GM12878 (cell line): ENCODE measurements around the gene BAZ2B. TPM values are rescaled to one million over a fixed set of nuclear protein-coding genes. Genes with fewer than 3 reads are reported as not detected.

Experiments
- BACH1 ChIP-seq: fragments of 450-650 bp; IDR thresholded peaks from 2 replicates; pipeline ENCODE4 v1.6.1; 2017; ENCODE audit warnings: mild to moderate bottlenecking, borderline replicate concordance
- CBX3 ChIP-seq: fragments of 200-600 bp; sonication (generic); IDR thresholded peaks from 2 replicates; pipeline ENCODE4 v1.6.1; 2016; ENCODE audit warnings: low read depth, borderline replicate concordance
- CHD4 ChIP-seq: fragments of 200-600 bp; sonication (generic); IDR thresholded peaks from 2 replicates; pipeline ENCODE4 v1.6.1; 2016; ENCODE audit warnings: mild to moderate bottlenecking
- CREB1 ChIP-seq: IDR thresholded peaks from 2 replicates; pipeline ENCODE4 v1.6.1; 2012; ENCODE audit warnings: low read depth, mild to moderate bottlenecking, inconsistent platforms
- DPF2 ChIP-seq: fragments of 450-650 bp; IDR thresholded peaks from 2 replicates; pipeline ENCODE4 v1.6.1; 2017; ENCODE audit warnings: mild to moderate bottlenecking
- FOXK2 ChIP-seq: fragments of 450-650 bp; IDR thresholded peaks from 2 replicates; pipeline ENCODE4 v1.6.1; 2017; ENCODE audit warnings: mild to moderate bottlenecking, moderate library complexity
- GATAD2B ChIP-seq: fragments of 450-650 bp; conservative IDR thresholded peaks from 2 replicates; pipeline ENCODE4 v1.6.1; 2017; ENCODE audit warnings: low read depth, mild to moderate bottlenecking, moderate library complexity
- IKZF2 ChIP-seq, 2 experiments: fragments of 450-650 bp; IDR thresholded peaks; 2 replicates each; pipeline ENCODE4 v1.6.1; 2017; ENCODE audit warnings: mild to moderate bottlenecking in 2 of 2, moderate library complexity in 2 of 2
- NBN ChIP-seq: fragments of 450-650 bp; IDR thresholded peaks from 2 replicates; pipeline ENCODE4 v1.6.1; 2016
- POLR2A ChIP-seq: IDR thresholded peaks from 2 replicates; pipeline ENCODE4 v1.6.1; 2011; ENCODE audit warnings: low read depth, mild to moderate bottlenecking, low read length
- POLR2AphosphoS5 ChIP-seq: IDR thresholded peaks from 2 replicates; pipeline ENCODE4 v1.6.1; 2011; ENCODE audit warnings: mild to moderate bottlenecking, low read length, inconsistent platforms
- SIN3A ChIP-seq: IDR thresholded peaks from 2 replicates; pipeline ENCODE4 v1.6.1; 2012; ENCODE audit warnings: low read depth, low read length, improper control_type of control experiment
- SMAD1 ChIP-seq: fragments of 450-650 bp; IDR thresholded peaks from 2 replicates; pipeline ENCODE4 v1.6.1; 2018; ENCODE audit warnings: mild to moderate bottlenecking, low read depth; ENCODE audit not compliant: partially characterized antibody
- SRF ChIP-seq, 2 experiments: IDR thresholded peaks; 2 replicates each; pipeline ENCODE4 v1.6.1; 2011; ENCODE audit warnings: low read depth in 2 of 2, low read length in 2 of 2, mild to moderate bottlenecking in 1 of 2, moderate library complexity in 1 of 2
- SUZ12 ChIP-seq: fragments of 200-600 bp; sonication (generic); IDR thresholded peaks from one replicate; pipeline ENCODE4 v1.6.1; 2018; ENCODE audit warnings: antibody characterized with exemption, mild to moderate bottlenecking; ENCODE audit not compliant: unreplicated experiment
- WRNIP1 ChIP-seq: IDR thresholded peaks from 2 replicates; pipeline ENCODE4 v1.6.1; 2011; ENCODE audit warnings: low read depth, low read length, improper control_type of control experiment, borderline replicate concordance
- YY1 ChIP-seq: IDR thresholded peaks from 2 replicates; pipeline ENCODE4 v1.6.1; 2011; ENCODE audit warnings: low read depth, mild to moderate bottlenecking, low read length
- polyA plus RNA-seq, 11 experiments: library from polyadenylated mRNA; depleted of rRNA in 4 of 11; unstranded in 6 of 11; stranded (reverse) in 5 of 11; fragments of >200 nt; fragmentation: Nextera tagmentation in 4 of 11; fragmentation: Illumina TruSeq in 1 of 11; extraction: Ambion mirVana in 4 of 11; extraction: Trizol in 1 of 11; gene quantifications; 1 replicate in 1 of 11; 2 replicates in 10 of 11; pipeline versions ENCODE4 v1.2.1 to v1.2.3, GENCODE V29; 2011 to 2016; ENCODE audit warnings: inconsistent platforms in 2 of 11, missing spikeins in 2 of 11, low read depth in 1 of 11
- total RNA-seq, 4 experiments: library from RNA; depleted of rRNA in 3 of 4; stranded (reverse); fragments of >200 nt in 3 of 4; fragmentation: Illumina TruSeq in 1 of 4; extraction: Trizol in 1 of 4; gene quantifications; 2 replicates each; pipeline versions ENCODE4 v1.2.1 to v1.2.3, GENCODE V29; 2013 to 2021
- TF ChIP-seq, protein P1 (sequence below), 3 experiments: IDR thresholded peaks in 2 of 3; conservative IDR thresholded peaks in 1 of 3; 2 replicates each; pipeline ENCODE4 v1.5.1; 2011; ENCODE audit warnings: low read depth in 3 of 3, low read length in 3 of 3, mild to moderate bottlenecking in 3 of 3, control low read depth in 2 of 3, moderate library complexity in 2 of 3, inconsistent platforms in 1 of 3, mixed read lengths in 1 of 3; ENCODE audit not compliant: control insufficient read depth in 2 of 3, insufficient read depth in 1 of 3; ENCODE audit errors: extremely low read depth in 1 of 3
- TF ChIP-seq, protein P2 (sequence below): fragments of 450-650 bp; IDR thresholded peaks from 2 replicates; pipeline ENCODE4 v1.6.1; 2017; ENCODE audit warnings: mild to moderate bottlenecking, low read depth, inconsistent platforms; ENCODE audit not compliant: poor library complexity, severe bottlenecking
- TF ChIP-seq, protein P3 (sequence below): fragments of 450-650 bp; IDR thresholded peaks from 2 replicates; pipeline ENCODE4 v1.6.1; 2016; ENCODE audit warnings: mild to moderate bottlenecking
- TF ChIP-seq, protein P4 (sequence below): fragments of 450-650 bp; formaldehyde crosslinking; IDR thresholded peaks from 2 replicates; pipeline ENCODE4 v1.5.0; 2022; ENCODE audit warnings: mild to moderate bottlenecking, missing genetic modification characterization

Gene BAZ2B
- total and polyA plus RNA-seq, 10 of the 15 experiments (the other 5 are each of a cell fraction or from before 2014, with no cell fraction given) = 8.8 to 49.7 (median 24.7) TPM

DNA sequence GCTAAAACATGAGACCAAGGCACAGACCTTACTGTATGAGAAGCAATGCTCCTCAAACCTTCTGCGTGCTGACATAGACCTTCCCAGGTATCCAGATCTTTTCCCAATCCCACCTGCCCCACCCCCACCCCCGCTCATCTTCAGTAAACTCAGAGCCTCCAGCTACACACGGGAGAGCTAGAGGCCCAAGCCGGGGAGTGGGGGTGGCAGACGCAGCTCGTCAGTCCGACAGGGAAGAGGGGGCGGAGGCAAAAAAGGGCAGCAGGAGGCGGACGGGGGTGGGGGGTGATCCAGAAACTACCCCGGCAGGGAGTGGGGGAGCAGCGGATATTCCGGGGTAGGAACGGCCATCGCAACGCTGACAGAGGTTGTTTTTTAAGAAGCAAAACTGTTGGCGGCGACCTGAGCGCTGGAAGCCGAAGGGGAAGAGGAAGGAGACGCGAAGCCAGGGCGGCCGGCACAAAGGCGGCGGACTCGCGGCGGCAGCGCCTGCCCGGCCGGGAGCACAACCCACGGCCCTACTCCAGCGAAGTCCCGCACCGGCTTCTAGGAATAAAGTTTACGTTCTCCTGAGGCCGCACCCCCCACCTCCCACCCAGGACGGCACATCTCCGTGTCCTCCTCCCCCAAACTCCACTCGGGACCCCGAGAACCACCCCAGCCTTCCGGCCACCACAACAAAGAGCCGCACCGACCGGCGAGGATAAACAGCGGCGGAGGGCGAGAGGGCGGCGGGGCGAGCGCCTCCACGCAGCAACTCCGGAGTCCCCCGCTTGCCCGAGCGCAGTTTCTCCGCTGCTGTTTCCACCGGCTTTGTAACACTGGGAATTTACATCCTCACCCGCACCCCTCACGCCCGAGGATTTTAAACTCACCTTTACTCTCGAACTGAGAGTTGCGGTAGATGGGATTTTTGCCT is 722 bp downstream of the BAZ2B start (continued):
- TF ChIP-seq NBN = peak; percentile 12; the same call in 1 of the 2 replicates
- TF ChIP-seq SMAD1 = no peak
- no peak for TF ChIP-seq CBX3
- no peak for TF ChIP-seq FOXK2
- TF ChIP-seq GATAD2B = peak; percentile 69
- TF ChIP-seq, protein P1, sequence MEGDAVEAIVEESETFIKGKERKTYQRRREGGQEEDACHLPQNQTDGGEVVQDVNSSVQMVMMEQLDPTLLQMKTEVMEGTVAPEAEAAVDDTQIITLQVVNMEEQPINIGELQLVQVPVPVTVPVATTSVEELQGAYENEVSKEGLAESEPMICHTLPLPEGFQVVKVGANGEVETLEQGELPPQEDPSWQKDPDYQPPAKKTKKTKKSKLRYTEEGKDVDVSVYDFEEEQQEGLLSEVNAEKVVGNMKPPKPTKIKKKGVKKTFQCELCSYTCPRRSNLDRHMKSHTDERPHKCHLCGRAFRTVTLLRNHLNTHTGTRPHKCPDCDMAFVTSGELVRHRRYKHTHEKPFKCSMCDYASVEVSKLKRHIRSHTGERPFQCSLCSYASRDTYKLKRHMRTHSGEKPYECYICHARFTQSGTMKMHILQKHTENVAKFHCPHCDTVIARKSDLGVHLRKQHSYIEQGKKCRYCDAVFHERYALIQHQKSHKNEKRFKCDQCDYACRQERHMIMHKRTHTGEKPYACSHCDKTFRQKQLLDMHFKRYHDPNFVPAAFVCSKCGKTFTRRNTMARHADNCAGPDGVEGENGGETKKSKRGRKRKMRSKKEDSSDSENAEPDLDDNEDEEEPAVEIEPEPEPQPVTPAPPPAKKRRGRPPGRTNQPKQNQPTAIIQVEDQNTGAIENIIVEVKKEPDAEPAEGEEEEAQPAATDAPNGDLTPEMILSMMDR (IDR thresholded peaks at IDR 0.05 in 2 of 3, conservative IDR thresholded peaks at IDR 0.05 in 1 of 3; ENCODE audit: control insufficient read depth in 2 of 3, extremely low read depth in 1 of 3, insufficient read depth in 1 of 3, low read depth in 3 of 3, low read length in 3 of 3) = no peak
- TF ChIP-seq POLR2A = peak; percentile 78
- TF ChIP-seq YY1 = peak; percentile 8; the same call in 1 of the 2 replicates
- no peak for TF ChIP-seq SUZ12
- TF ChIP-seq SRF (IDR thresholded peaks at IDR 0.05; ENCODE audit: low read depth in 2 of 2, low read length in 2 of 2) = 0 out of 4 replicates have a peak, but pooled peaks of 1 of the 2 experiments have one; percentile 6
- TF ChIP-seq, protein P2, sequence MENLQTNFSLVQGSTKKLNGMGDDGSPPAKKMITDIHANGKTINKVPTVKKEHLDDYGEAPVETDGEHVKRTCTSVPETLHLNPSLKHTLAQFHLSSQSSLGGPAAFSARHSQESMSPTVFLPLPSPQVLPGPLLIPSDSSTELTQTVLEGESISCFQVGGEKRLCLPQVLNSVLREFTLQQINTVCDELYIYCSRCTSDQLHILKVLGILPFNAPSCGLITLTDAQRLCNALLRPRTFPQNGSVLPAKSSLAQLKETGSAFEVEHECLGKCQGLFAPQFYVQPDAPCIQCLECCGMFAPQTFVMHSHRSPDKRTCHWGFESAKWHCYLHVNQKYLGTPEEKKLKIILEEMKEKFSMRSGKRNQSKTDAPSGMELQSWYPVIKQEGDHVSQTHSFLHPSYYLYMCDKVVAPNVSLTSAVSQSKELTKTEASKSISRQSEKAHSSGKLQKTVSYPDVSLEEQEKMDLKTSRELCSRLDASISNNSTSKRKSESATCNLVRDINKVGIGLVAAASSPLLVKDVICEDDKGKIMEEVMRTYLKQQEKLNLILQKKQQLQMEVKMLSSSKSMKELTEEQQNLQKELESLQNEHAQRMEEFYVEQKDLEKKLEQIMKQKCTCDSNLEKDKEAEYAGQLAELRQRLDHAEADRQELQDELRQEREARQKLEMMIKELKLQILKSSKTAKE = no peak
- no peak for TF ChIP-seq BACH1
- TF ChIP-seq POLR2AphosphoS5 = 0 out of 2 replicates have a peak, but pooled peaks have one; percentile 51
- TF ChIP-seq IKZF2 (IDR thresholded peaks at IDR 0.05) = peak; percentile 81 to 83
- TF ChIP-seq CREB1 = 0 out of 2 replicates have a peak, but pooled peaks have one; percentile 42
- no peak for TF ChIP-seq CHD4
- no peak for TF ChIP-seq WRNIP1
- TF ChIP-seq, protein P3, sequence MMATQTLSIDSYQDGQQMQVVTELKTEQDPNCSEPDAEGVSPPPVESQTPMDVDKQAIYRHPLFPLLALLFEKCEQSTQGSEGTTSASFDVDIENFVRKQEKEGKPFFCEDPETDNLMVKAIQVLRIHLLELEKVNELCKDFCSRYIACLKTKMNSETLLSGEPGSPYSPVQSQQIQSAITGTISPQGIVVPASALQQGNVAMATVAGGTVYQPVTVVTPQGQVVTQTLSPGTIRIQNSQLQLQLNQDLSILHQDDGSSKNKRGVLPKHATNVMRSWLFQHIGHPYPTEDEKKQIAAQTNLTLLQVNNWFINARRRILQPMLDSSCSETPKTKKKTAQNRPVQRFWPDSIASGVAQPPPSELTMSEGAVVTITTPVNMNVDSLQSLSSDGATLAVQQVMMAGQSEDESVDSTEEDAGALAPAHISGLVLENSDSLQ = peak; percentile 73
- no peak; the same call in 1 of the 2 replicates for TF ChIP-seq SIN3A
- 0 out of 2 replicates have a peak, but pooled peaks have one; percentile 3 for TF ChIP-seq DPF2
- TF ChIP-seq, protein P4, sequence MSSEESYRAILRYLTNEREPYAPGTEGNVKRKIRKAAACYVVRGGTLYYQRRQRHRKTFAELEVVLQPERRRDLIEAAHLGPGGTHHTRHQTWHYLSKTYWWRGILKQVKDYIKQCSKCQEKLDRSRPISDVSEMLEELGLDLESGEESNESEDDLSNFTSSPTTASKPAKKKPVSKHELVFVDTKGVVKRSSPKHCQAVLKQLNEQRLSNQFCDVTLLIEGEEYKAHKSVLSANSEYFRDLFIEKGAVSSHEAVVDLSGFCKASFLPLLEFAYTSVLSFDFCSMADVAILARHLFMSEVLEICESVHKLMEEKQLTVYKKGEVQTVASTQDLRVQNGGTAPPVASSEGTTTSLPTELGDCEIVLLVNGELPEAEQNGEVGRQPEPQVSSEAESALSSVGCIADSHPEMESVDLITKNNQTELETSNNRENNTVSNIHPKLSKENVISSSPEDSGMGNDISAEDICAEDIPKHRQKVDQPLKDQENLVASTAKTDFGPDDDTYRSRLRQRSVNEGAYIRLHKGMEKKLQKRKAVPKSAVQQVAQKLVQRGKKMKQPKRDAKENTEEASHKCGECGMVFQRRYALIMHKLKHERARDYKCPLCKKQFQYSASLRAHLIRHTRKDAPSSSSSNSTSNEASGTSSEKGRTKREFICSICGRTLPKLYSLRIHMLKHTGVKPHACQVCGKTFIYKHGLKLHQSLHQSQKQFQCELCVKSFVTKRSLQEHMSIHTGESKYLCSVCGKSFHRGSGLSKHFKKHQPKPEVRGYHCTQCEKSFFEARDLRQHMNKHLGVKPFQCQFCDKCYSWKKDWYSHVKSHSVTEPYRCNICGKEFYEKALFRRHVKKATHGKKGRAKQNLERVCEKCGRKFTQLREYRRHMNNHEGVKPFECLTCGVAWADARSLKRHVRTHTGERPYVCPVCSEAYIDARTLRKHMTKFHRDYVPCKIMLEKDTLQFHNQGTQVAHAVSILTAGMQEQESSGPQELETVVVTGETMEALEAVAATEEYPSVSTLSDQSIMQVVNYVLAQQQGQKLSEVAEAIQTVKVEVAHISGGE (CRISPR knock-in tag) = no peak
